ENCODE data around the gene CACNG5. TPM values are rescaled to one million over a fixed set of nuclear protein-coding genes. Genes with fewer than 3 reads are reported as not detected.

Gene CACNG5
- polyA plus RNA-seq, 1 experiment = not detected

DNA sequence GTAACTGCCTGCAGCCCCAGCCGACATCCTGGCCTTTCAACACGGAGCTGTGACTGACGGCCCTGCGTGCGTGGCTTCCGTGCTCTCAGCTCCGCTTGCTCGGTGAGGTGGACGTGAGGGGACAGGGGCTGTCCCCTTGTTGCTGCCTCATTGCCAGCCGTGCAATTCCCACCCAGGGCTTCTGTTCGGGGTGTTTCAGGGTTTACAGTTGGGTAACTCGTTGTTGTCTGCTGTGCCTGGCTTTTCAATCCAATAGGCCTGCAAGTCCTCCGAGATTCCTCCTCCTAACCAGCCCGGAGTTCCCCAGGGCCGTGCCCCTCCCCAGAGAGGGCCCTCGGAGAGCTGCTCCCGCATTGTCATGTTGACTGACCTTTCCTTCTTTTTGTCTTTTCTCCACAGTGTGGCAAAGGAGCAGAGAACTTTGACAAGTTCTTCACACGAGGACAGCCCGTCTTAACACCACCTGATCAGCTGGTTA, 31.4 kb upstream of the CACNG5 start:
- POLR2A ChIA-PET = no interaction called here
- CTCF ChIA-PET = no interaction called here

DNA sequence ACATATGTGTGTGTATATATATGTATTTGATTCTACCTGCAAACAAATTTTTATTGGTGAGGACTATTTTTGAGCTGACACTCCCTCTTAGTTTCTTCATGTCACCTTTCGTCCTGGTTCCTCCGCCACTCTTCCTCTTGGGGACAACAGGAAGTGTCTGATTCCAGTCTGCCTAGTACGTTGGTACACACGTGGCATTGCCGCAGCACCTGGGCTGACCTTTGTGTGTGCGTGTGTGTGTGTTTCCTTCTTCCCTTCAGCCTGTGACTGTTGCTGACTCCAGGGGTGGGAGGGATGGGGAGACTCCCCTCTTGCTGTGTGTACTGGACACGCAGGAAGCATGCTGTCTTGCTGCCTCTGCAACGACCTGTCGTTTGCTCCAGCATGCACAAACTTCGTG, 29.4 kb upstream of the CACNG5 start:
- no peak for TF ChIP-seq CTCF (IDR thresholded peaks at IDR 0.05; ENCODE audit: low read depth, low read length)
- no peaks in the 10 kb centered on the region for H3K27me3 ChIP-seq (ENCODE audit: control insufficient read depth, insufficient read depth, low read length)
- H3K9me3 ChIP-seq (ENCODE audit: control insufficient read depth, insufficient read depth, low read length) = no peaks in the 10 kb centered on the region
- no peak overlapping the region for H3K27ac ChIP-seq (ENCODE audit: low read depth, low read length)
- DNase-seq (ENCODE audit: low read depth, low spot score) = no peak
- H3K4me3 ChIP-seq (ENCODE audit: low read depth, low read length) = no peak overlapping the region
- POLR2A ChIA-PET = no interaction called here
- CTCF ChIA-PET = no interaction called here

More for the DNA sequence above, 31.4 kb upstream of the CACNG5 start:
- DNase-seq (ENCODE audit: low read depth, low spot score) = no peak
- Histone ChIP-seq H3K4me3 (ENCODE audit: low read depth, low read length) (no peak overlapping the region), H3K27ac (ENCODE audit: low read depth, low read length) (no peak overlapping the region), H3K27me3 (ENCODE audit: control insufficient read depth, insufficient read depth, low read length) (no peaks in the 10 kb centered on the region), H3K9me3 (ENCODE audit: control insufficient read depth, insufficient read depth, low read length) (no peaks in the 10 kb centered on the region)
- no peak for TF ChIP-seq CTCF (IDR thresholded peaks at IDR 0.05; ENCODE audit: low read depth, low read length)

DNA sequence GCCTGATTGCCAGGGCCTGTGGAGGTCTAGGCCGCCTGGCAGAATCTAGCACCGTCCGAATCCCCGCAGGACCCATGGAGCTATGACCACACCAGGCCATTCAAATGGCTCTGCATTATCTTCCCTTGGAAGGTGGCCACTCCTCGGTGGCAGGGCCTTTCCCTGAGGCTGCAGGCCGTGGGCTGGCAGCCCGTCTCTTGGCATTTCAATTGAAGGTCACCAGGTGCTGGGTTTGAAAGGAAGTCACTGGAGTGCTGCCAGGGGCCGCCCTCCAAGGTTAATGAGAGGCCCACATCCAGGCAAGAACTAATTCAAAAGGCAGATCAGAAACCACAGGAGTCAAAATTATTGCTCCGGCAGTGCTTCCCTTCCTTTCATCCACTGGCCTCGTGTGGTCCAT, 27.7 kb upstream of the CACNG5 start:
- DNase-seq (ENCODE audit: low read depth, low spot score) = no peak
- POLR2A ChIA-PET = no interaction called here

GRCh38 chr17:66809408-66809807, 25.5 kb upstream of the CACNG5 start:
- no peak for TF ChIP-seq CTCF (IDR thresholded peaks at IDR 0.05; ENCODE audit: low read depth, low read length)
- Histone ChIP-seq H3K9me3 (ENCODE audit: control insufficient read depth, insufficient read depth, low read length) (no peaks in the 10 kb centered on the region), H3K27me3 (ENCODE audit: control insufficient read depth, insufficient read depth, low read length) (no peaks in the 10 kb centered on the region), H3K27ac (ENCODE audit: low read depth, low read length) (no peak overlapping the region), H3K4me3 (ENCODE audit: low read depth, low read length) (no peak overlapping the region)
- POLR2A ChIA-PET = no interaction called here
- DNase-seq (ENCODE audit: low read depth, low spot score) = no peak
- CTCF ChIA-PET = no interaction called here

More for the DNA sequence above, 27.7 kb upstream of the CACNG5 start:
- no peak for TF ChIP-seq CTCF (IDR thresholded peaks at IDR 0.05; ENCODE audit: low read depth, low read length)
- no peaks in the 10 kb centered on the region for H3K9me3 ChIP-seq (ENCODE audit: control insufficient read depth, insufficient read depth, low read length)
- H3K27me3 ChIP-seq (ENCODE audit: control insufficient read depth, insufficient read depth, low read length) = no peaks in the 10 kb centered on the region
- CTCF ChIA-PET = no interaction called here
- H3K27ac ChIP-seq (ENCODE audit: low read depth, low read length) = no peak overlapping the region
- no peak overlapping the region for H3K4me3 ChIP-seq (ENCODE audit: low read depth, low read length)

DNA sequence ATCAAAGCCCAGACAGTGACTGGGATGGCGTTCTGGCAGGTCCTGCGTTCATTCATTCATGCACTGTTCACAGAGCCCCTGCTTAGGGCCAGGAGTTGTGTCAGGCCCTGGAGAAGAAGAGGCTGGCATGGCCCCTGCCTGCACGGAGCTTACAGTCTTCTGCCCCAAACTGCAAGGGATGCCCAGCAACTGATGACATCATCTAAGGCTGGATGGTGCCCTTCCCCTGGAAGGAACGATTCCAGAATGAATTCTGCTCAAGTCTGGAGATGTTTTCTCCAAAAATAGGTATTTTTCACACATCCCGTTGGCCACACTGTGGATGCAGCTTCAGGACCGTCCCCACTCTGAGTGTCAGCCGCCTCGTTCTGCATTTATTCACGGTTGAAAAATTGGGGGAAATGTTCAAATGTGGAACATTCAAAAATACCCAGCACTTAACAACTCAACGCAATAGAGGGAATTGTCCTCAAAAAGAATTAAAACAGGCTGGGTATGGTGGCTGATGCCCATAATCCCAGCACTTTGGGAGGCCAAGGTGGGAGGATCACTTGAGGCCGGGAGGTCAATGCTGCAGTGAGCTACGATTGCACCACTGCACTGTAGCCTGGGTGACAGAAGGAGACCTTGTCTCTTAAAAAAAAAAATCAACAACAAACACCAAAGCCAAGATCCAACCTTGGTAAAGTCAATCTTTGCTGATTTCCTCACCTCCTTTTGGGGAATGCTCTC, 23.8 kb upstream of the CACNG5 start:
- ChIA-PET POLR2A (interaction anchor here (0.7 kb wide), 1 partner anchor 48 kb away, joined by 3 read pairs; no protein-coding TSS in a partner anchor), CTCF (no interaction called here)
- Histone ChIP-seq H3K27me3 (ENCODE audit: control insufficient read depth, insufficient read depth, low read length) (no peaks in the 10 kb centered on the region), H3K9me3 (ENCODE audit: control insufficient read depth, insufficient read depth, low read length) (no peaks in the 10 kb centered on the region), H3K27ac (ENCODE audit: low read depth, low read length) (no peak overlapping the region), H3K4me3 (ENCODE audit: low read depth, low read length) (no peak overlapping the region)
- no peak for DNase-seq (ENCODE audit: low read depth, low spot score)
- no peak for TF ChIP-seq CTCF (IDR thresholded peaks at IDR 0.05; ENCODE audit: low read depth, low read length)
